ENCODE results near the gene SASH1. TPM values are rescaled to one million over a fixed set of nuclear protein-coding genes. Genes with fewer than 3 reads are reported as not detected.
A peak's percentile ranks its signal among the peaks of the same experiment; 100 is the strongest.

The SASH1 gene
- total and polyA plus RNA-seq, 2 of the 8 experiments (the other 6 are each of a cell fraction or from before 2014, with no cell fraction given) = 6.0 to 20.2 TPM

GRCh38 chr6:148417045-148417444, 74.4 kb downstream of the SASH1 start:
- H2BK5ac ChIP-seq (ENCODE audit: low read depth, low read length) = no peak overlapping the region
- ChIA-PET CTCF (ENCODE audit: partially characterized antibody) (interaction anchor here (1.0 kb wide), 1 partner anchor 11 kb away, joined by 3 read pairs; no protein-coding TSS in a partner anchor), POLR2A (ENCODE audit: partially characterized antibody) (no interaction called here)
- H3K36me3 ChIP-seq (ENCODE audit: control insufficient read depth in 2 of 4, insufficient read depth in 4 of 4, low read length in 3 of 4) = no peaks in the 10 kb centered on the region
- no peak overlapping the region for H2BK120ac ChIP-seq (replicated peaks; ENCODE audit: low read depth, low read length)
- H4K20me1 ChIP-seq (replicated peaks in 1 of 2; ENCODE audit: control insufficient read depth in 1 of 2, insufficient read depth in 2 of 2, low read length in 2 of 2) = peaks cover 0 to 3% of the 10 kb centered on the region in 2 experiments
- H2BK20ac ChIP-seq (ENCODE audit: low read length) = no peak overlapping the region
- no peak overlapping the region for H3K9ac ChIP-seq (replicated peaks in 1 of 4; ENCODE audit: extremely low read depth in 1 of 4, low read depth in 3 of 4, low read length in 3 of 4)
- no peak overlapping the region for H3K27ac ChIP-seq (ENCODE audit: low read depth, low read length)
- H3K4me1 ChIP-seq (replicated peaks in 1 of 4; ENCODE audit: control insufficient read depth in 3 of 4, insufficient read depth in 4 of 4, low read length in 3 of 4) = peaks cover 0 to 10% (median 3%) of the 10 kb centered on the region in 4 experiments; a peak in 3 of 7 replicates
- H2BK12ac ChIP-seq (ENCODE audit: low read depth, low read length) = no peak overlapping the region
- no peak overlapping the region for H3K18ac ChIP-seq (ENCODE audit: extremely low read depth, low read length)
- no peaks in the 10 kb centered on the region for H3K27me3 ChIP-seq (replicated peaks in 1 of 4; ENCODE audit: control insufficient read depth in 3 of 4, extremely low read depth in 1 of 4, insufficient read depth in 3 of 4, low read length in 3 of 4)
- H2BK15ac ChIP-seq (ENCODE audit: low read length) = no peak overlapping the region
- no peak overlapping the region for H3K4me3 ChIP-seq (ENCODE audit: extremely low read depth in 1 of 4, insufficient read depth in 2 of 4, low read depth in 3 of 4, low read length in 4 of 4)
- no peak overlapping the region for H4K5ac ChIP-seq (ENCODE audit: insufficient read length, low read depth, low read length)
- H3K4ac ChIP-seq (replicated peaks; ENCODE audit: insufficient read length, low read depth, low read length) = no peak overlapping the region
- no peak overlapping the region for H2AFZ ChIP-seq (ENCODE audit: low read length)
- H3K23ac ChIP-seq (ENCODE audit: insufficient read length) = no peak overlapping the region
- no peak overlapping the region for H3K14ac ChIP-seq (ENCODE audit: insufficient read length)
- no peak overlapping the region for H3K56ac ChIP-seq (replicated peaks; ENCODE audit: insufficient read length, low read depth, low read length)
- FAIRE-seq (no peak), DNase-seq (ENCODE audit: low read depth in 1 of 2, low spot score in 2 of 2) (no peak)
- no peak for TF ChIP-seq BACH1 (IDR thresholded peaks at IDR 0.05; ENCODE audit: low read length)
- no peak for TF ChIP-seq HDAC6 (IDR thresholded peaks at IDR 0.05; ENCODE audit: low read depth, low read length)
- no peak for TF ChIP-seq SIN3A (conservative IDR thresholded peaks at IDR 0.05 in 1 of 2, IDR thresholded peaks at IDR 0.05 in 1 of 2; ENCODE audit: low read depth in 1 of 2, low read length in 2 of 2)
- TF ChIP-seq CBX8 (IDR thresholded peaks at IDR 0.05; ENCODE audit: borderline replicate concordance, low read depth, low read length) = no peak
- TF ChIP-seq EP300 (IDR thresholded peaks at IDR 0.05; ENCODE audit: borderline replicate concordance in 1 of 2, low read depth in 2 of 2, low read length in 2 of 2) = no peak
- no peak for TF ChIP-seq SP2 (IDR thresholded peaks at IDR 0.05; ENCODE audit: low read length)
- TF ChIP-seq E2F6 (IDR thresholded peaks at IDR 0.05) = no peak
- no peak for TF ChIP-seq TAF1 (IDR thresholded peaks at IDR 0.05; ENCODE audit: low read depth, low read length)
- TF ChIP-seq TCF12 (IDR thresholded peaks at IDR 0.05; ENCODE audit: low read depth, low read length) = no peak
- no peak for TF ChIP-seq CHD1 (IDR thresholded peaks at IDR 0.05; ENCODE audit: low read depth, low read length)
- no peak for TF ChIP-seq CTBP2 (IDR thresholded peaks at IDR 0.05; ENCODE audit: borderline replicate concordance, insufficient read depth, insufficient read length, low read length)
- TF ChIP-seq ASH2L (IDR thresholded peaks at IDR 0.05; ENCODE audit: low read length) = no peak
- no peak for TF ChIP-seq POU5F1 (IDR thresholded peaks at IDR 0.05; ENCODE audit: low read depth, low read length)
- TF ChIP-seq NANOG (IDR thresholded peaks at IDR 0.05; ENCODE audit: insufficient read depth, low read depth, low read length, poor library complexity, severe bottlenecking) = no peak
- H4K8ac ChIP-seq (ENCODE audit: extremely low read depth, insufficient read depth, low read length) = peak overlapping the region; percentile 14; the same call in 1 of the 2 replicates
- H3K23me2 ChIP-seq (ENCODE audit: low read depth, low read length) = peaks cover 1% of the 10 kb centered on the region; the same call in 1 of the 2 replicates
- WGBS, 2 experiments (ENCODE audit: extremely low coverage in 1 of 2, insufficient coverage in 1 of 2, insufficient read length in 1 of 2, insufficient replicate concordance in 2 of 2, low coverage in 1 of 2, low lambda C conversion rate in 2 of 2, missing lambda C conversion rate in 1 of 2) = 89% methylated on average over 8 of the region's 8 CpGs; no CpG with 5 or more reads in 1 of the 2 experiments
- no peak overlapping the region for H4K91ac ChIP-seq (replicated peaks; ENCODE audit: insufficient read length, low read length)
- peaks cover 0 to 8% of the 10 kb centered on the region in 2 experiments; a peak in 1 of 4 replicates for H3K79me2 ChIP-seq (ENCODE audit: control insufficient read depth in 1 of 2, insufficient read depth in 2 of 2, low read length in 2 of 2)
- no peak overlapping the region for H3K4me2 ChIP-seq (ENCODE audit: insufficient read depth in 1 of 2, low read depth in 2 of 2, low read length in 2 of 2)
- no peaks in the 10 kb centered on the region; the same call in 1 of the 2 replicates for H3K79me1 ChIP-seq (ENCODE audit: low read depth, low read length)
- no peak overlapping the region for H2AK5ac ChIP-seq (ENCODE audit: low read depth, low read length)
- no peaks in the 10 kb centered on the region for H3K9me3 ChIP-seq (ENCODE audit: insufficient read depth in 2 of 2, low read depth in 1 of 2, low read length in 1 of 2)

Data from H1 (cell line).